ENCODE results near the gene CSF1R. TPM values are rescaled to one million over a fixed set of nuclear protein-coding genes. Genes with fewer than 3 reads are reported as not detected.

Gene CSF1R
- total and polyA plus RNA-seq, 4 donors = 5.4 to 46.2 (median 22.1) TPM

- no peak for TF ChIP-seq CTCF (IDR thresholded peaks at IDR 0.05; ENCODE audit: low read depth, low read length, missing input control)
Observed at GRCh38 chr5:150078802-150079689, 7.3 kb downstream of the CSF1R start (continued).

- Histone ChIP-seq H3K36me3 (ENCODE audit: control insufficient read depth in 4 of 4, insufficient read depth in 3 of 4, low read depth in 1 of 4, low read length in 3 of 4) (peaks cover 0 to 3% (median 0%) of the 10 kb centered on the region in 4 donors), H3K27me3 (ENCODE audit: control insufficient read depth in 4 of 4, insufficient read depth in 4 of 4, low read length in 3 of 4) (peaks cover 0 to 2% (median 0%) of the 10 kb centered on the region in 4 donors), H3K27ac (ENCODE audit: low read depth in 1 of 2, low read length in 2 of 2) (no peak overlapping the region), H3K9ac (ENCODE audit: low read depth in 1 of 2, low read length in 2 of 2) (no peak overlapping the region), H3K4me3 (ENCODE audit: low read depth in 1 of 3, low read length in 3 of 3) (no peak overlapping the region), H3K9me3 (ENCODE audit: control insufficient read depth in 4 of 4, low read length in 3 of 4) (peaks cover 0 to 3% (median 0%) of the 10 kb centered on the region in 4 donors), H3K4me1 (ENCODE audit: control insufficient read depth in 4 of 4, insufficient read depth in 4 of 4, low read length in 3 of 4) (peaks cover 0 to 2% (median 0%) of the 10 kb centered on the region in 4 donors)
- WGBS = 86% methylated on average over 8 of the region's 8 CpGs
- no peak for TF ChIP-seq EGR1 (IDR thresholded peaks at IDR 0.05; ENCODE audit: low read depth in 2 of 2)
- no peak for TF ChIP-seq REST (IDR thresholded peaks at IDR 0.05)
- peak; percentile 26 for DNase-seq (ENCODE audit: low spot score)
Observed at GRCh38 chr5:150077996-150078801, 8.2 kb downstream of the CSF1R start.

- 93% methylated on average over 8 of the region's 8 CpGs for WGBS
- Histone ChIP-seq H3K36me3 (ENCODE audit: control insufficient read depth in 4 of 4, insufficient read depth in 3 of 4, low read depth in 1 of 4, low read length in 3 of 4) (peaks cover 0 to 3% (median 0%) of the 10 kb centered on the region in 4 donors), H3K27ac (ENCODE audit: low read depth in 1 of 2, low read length in 2 of 2) (no peak overlapping the region), H3K9ac (ENCODE audit: low read depth in 1 of 2, low read length in 2 of 2) (no peak overlapping the region), H3K27me3 (ENCODE audit: control insufficient read depth in 4 of 4, insufficient read depth in 4 of 4, low read length in 3 of 4) (peaks cover 0 to 2% (median 0%) of the 10 kb centered on the region in 4 donors), H3K4me3 (ENCODE audit: low read depth in 1 of 3, low read length in 3 of 3) (no peak overlapping the region), H3K9me3 (ENCODE audit: control insufficient read depth in 4 of 4, low read length in 3 of 4) (peaks cover 0 to 6% (median 0%) of the 10 kb centered on the region in 4 donors), H3K4me1 (ENCODE audit: control insufficient read depth in 4 of 4, insufficient read depth in 4 of 4, low read length in 3 of 4) (no peaks in the 10 kb centered on the region)
- peak; percentile 29 for DNase-seq (ENCODE audit: low spot score)
- TF ChIP-seq NR2F2 (IDR thresholded peaks at IDR 0.05) (no peak), SP1 (IDR thresholded peaks at IDR 0.05) (no peak), CTCF (IDR thresholded peaks at IDR 0.05; ENCODE audit: low read depth, low read length, missing input control) (no peak), FOXA2 (IDR thresholded peaks at IDR 0.05) (no peak), REST (IDR thresholded peaks at IDR 0.05) (no peak), MAX (IDR thresholded peaks at IDR 0.05) (no peak), ZBTB33 (IDR thresholded peaks at IDR 0.05) (no peak), RXRA (IDR thresholded peaks at IDR 0.05) (no peak), TAF1 (conservative IDR thresholded peaks at IDR 0.05) (no peak), EGR1 (IDR thresholded peaks at IDR 0.05; ENCODE audit: low read depth in 2 of 2) (no peak), HNF4G (IDR thresholded peaks at IDR 0.05) (no peak), HNF4A (conservative IDR thresholded peaks at IDR 0.05) (no peak)
Observed at GRCh38 chr5:150077060-150077459, 9.3 kb downstream of the CSF1R start.
